Airway epithelial cell (primary cell): ENCODE results near the gene RAPH1. TPM values are rescaled to one million over a fixed set of nuclear protein-coding genes. Genes with fewer than 3 reads are reported as not detected.

Experiments used
- total RNA-seq: library from RNA; depleted of rRNA; stranded (reverse); fragments of >200 nt; gene quantifications from 2 replicates; pipeline ENCODE4 v1.2.3, GENCODE V29; 2015

Gene RAPH1, protein sequence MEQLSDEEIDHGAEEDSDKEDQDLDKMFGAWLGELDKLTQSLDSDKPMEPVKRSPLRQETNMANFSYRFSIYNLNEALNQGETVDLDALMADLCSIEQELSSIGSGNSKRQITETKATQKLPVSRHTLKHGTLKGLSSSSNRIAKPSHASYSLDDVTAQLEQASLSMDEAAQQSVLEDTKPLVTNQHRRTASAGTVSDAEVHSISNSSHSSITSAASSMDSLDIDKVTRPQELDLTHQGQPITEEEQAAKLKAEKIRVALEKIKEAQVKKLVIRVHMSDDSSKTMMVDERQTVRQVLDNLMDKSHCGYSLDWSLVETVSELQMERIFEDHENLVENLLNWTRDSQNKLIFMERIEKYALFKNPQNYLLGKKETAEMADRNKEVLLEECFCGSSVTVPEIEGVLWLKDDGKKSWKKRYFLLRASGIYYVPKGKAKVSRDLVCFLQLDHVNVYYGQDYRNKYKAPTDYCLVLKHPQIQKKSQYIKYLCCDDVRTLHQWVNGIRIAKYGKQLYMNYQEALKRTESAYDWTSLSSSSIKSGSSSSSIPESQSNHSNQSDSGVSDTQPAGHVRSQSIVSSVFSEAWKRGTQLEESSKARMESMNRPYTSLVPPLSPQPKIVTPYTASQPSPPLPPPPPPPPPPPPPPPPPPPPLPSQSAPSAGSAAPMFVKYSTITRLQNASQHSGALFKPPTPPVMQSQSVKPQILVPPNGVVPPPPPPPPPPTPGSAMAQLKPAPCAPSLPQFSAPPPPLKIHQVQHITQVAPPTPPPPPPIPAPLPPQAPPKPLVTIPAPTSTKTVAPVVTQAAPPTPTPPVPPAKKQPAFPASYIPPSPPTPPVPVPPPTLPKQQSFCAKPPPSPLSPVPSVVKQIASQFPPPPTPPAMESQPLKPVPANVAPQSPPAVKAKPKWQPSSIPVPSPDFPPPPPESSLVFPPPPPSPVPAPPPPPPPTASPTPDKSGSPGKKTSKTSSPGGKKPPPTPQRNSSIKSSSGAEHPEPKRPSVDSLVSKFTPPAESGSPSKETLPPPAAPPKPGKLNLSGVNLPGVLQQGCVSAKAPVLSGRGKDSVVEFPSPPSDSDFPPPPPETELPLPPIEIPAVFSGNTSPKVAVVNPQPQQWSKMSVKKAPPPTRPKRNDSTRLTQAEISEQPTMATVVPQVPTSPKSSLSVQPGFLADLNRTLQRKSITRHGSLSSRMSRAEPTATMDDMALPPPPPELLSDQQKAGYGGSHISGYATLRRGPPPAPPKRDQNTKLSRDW
- 9.4 and 38.7 TPM in 2 replicates for total RNA-seq

DNA sequence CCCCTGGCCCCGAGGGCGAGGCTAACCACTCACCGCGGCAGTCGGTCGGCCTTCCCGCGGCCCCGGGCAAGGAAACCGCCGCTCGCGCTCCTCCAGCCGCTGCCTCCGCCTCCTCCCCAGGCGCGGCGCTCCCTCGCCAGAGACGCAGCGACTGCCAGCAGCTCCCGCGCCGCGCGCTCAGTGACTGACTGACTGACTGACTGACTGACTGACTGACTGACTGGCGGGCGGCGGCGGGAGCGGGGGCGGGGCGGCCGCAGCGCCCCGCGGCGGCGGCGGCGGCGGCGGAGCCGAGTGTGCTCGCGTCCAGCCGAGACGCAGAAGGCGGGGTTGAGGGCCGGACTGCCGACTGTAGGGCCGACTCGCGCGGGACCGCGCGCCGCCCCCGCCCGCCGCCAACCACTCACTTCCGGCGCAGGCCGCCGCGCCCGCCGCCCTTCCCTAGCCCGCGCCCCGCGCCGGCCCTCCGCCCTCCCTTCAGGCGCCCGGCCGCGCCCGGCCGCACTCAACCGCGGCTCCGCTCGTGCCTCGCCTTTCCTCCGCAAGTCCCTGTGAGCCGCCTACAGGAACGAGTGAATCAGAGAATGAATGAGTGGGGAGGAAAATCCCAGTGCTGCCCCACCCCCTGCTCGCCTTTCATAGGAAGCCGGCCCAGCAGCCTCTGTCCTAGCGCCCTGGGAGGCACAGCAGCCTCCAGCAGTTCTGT, at the start of gene RAPH1:
Gene RAPH1 (minus strand): TSS at position 224 of the 706 bp plus-strand sequence. CDS start 39,948 bp downstream, outside the sequence.

Other genes starting within 250 kb of the RAPH1 start
- gene ABI2, start 206.9 kb downstream of the RAPH1 start, total RNA-seq, result 10.8 and 13.8 TPM in 2 replicates
- not detected in 2 replicates for gene CD28, start 171.3 kb upstream of the RAPH1 start, total RNA-seq